Mesenchymal stem cell (in vitro differentiated cells and primary cell): Measurements from ENCODE around the gene SRD5A3.
A peak's percentile ranks its signal among the peaks of the same experiment; 100 is the strongest.

Experiments used
- DNase-seq: peaks from one replicate; pipeline ENCODE4 v3.0.0-alpha.2; 2013
- H2AFZ ChIP-seq: one replicate; pipeline ENCODE4 v1.6.1; 2013; ENCODE audit warnings: low read depth, mild to moderate bottlenecking, control low read depth, inconsistent platforms, low read length, moderate library complexity
- H2AK5ac ChIP-seq: 2 replicates; pipeline ENCODE4 v1.6.1; 2013; ENCODE audit warnings: low read length, moderate library complexity, mild to moderate bottlenecking, inconsistent platforms; ENCODE audit not compliant: severe bottlenecking
- H2BK120ac ChIP-seq: one replicate; pipeline ENCODE4 v1.6.1; 2013; ENCODE audit warnings: low read depth, mild to moderate bottlenecking, inconsistent platforms, low read length, moderate library complexity
- H2BK12ac ChIP-seq, 2 experiments: one replicate each; pipeline ENCODE4 v1.6.1; 2013; ENCODE audit warnings: inconsistent platforms in 2 of 2, low read length in 2 of 2, mild to moderate bottlenecking in 2 of 2, moderate library complexity in 2 of 2, control low read depth in 1 of 2
- H2BK15ac ChIP-seq: one replicate; pipeline ENCODE4 v1.6.1; 2013; ENCODE audit warnings: mild to moderate bottlenecking, low read depth, inconsistent platforms; ENCODE audit not compliant: poor library complexity, severe bottlenecking
- H2BK5ac ChIP-seq: 2 replicates; pipeline ENCODE4 v1.6.1; 2013; ENCODE audit warnings: low read depth, mild to moderate bottlenecking, low read length, control low read depth, inconsistent platforms; ENCODE audit not compliant: poor library complexity, severe bottlenecking
- H3K14ac ChIP-seq, 2 experiments: one replicate each; pipeline ENCODE4 v1.6.1; 2013; ENCODE audit warnings: inconsistent platforms in 2 of 2, low read length in 2 of 2, control low read depth in 1 of 2, mild to moderate bottlenecking in 1 of 2, moderate library complexity in 1 of 2
- H3K18ac ChIP-seq, 2 experiments: one replicate each; pipeline ENCODE4 v1.6.1; 2013; ENCODE audit warnings: inconsistent platforms in 2 of 2, low read length in 2 of 2, control low read depth in 1 of 2, low read depth in 1 of 2, mild to moderate bottlenecking in 1 of 2
- H3K23ac ChIP-seq, 2 experiments: one replicate each; pipeline ENCODE4 v1.6.1; 2013; ENCODE audit warnings: inconsistent platforms in 2 of 2, low read length in 2 of 2, mild to moderate bottlenecking in 2 of 2, moderate library complexity in 2 of 2, control low read depth in 1 of 2
- H3K27ac ChIP-seq: 2 replicates; pipeline ENCODE4 v1.5.1; 2013; ENCODE audit warnings: mild to moderate bottlenecking, moderate library complexity, low read length, control low read depth, inconsistent platforms; ENCODE audit not compliant: poor library complexity, severe bottlenecking
- H3K27me3 ChIP-seq, 2 experiments: 2 replicates each; pipeline versions ENCODE4 v1.6.1 to v1.7.0; 2013; ENCODE audit warnings: low read length in 2 of 2, mild to moderate bottlenecking in 2 of 2, moderate library complexity in 2 of 2, control low read depth in 1 of 2, inconsistent platforms in 1 of 2; ENCODE audit not compliant: control insufficient read depth in 1 of 2, insufficient read depth in 1 of 2
- H3K36me3 ChIP-seq, 2 experiments: 2 replicates each; pipeline versions ENCODE4 v1.6.1 to v1.7.0; 2013; ENCODE audit warnings: low read length in 2 of 2, control low read depth in 1 of 2, inconsistent platforms in 1 of 2, low read depth in 1 of 2, mild to moderate bottlenecking in 1 of 2; ENCODE audit not compliant: insufficient read depth in 2 of 2, control insufficient read depth in 1 of 2
- H3K4ac ChIP-seq, 2 experiments: one replicate each; pipeline ENCODE4 v1.6.1; 2013; ENCODE audit warnings: inconsistent platforms in 2 of 2, low read length in 2 of 2, mild to moderate bottlenecking in 2 of 2, moderate library complexity in 2 of 2, control low read depth in 1 of 2, low read depth in 1 of 2
- H3K4me1 ChIP-seq: 2 replicates; pipeline ENCODE4 v1.6.1; 2013; ENCODE audit warnings: low read depth, low read length, control low read depth; ENCODE audit not compliant: control insufficient read depth, insufficient read depth
- H3K4me2 ChIP-seq: 2 replicates; pipeline ENCODE4 v1.6.1; 2013; ENCODE audit warnings: low read length, mild to moderate bottlenecking, inconsistent platforms; ENCODE audit not compliant: poor library complexity, severe bottlenecking
- H3K4me3 ChIP-seq, 2 experiments: 2 replicates each; pipeline versions ENCODE4 v1.5.1 to v1.7.0; 2013; ENCODE audit warnings: low read length in 2 of 2, mild to moderate bottlenecking in 2 of 2, control low read depth in 1 of 2, low read depth in 1 of 2; ENCODE audit not compliant: insufficient read depth in 1 of 2
- H3K79me1 ChIP-seq: replicated peaks from 2 replicates; pipeline ENCODE4 v1.6.1; 2013; ENCODE audit warnings: mild to moderate bottlenecking, control low read depth, low read length, inconsistent platforms; ENCODE audit not compliant: poor library complexity, severe bottlenecking
- H3K9ac ChIP-seq: 2 replicates; pipeline ENCODE4 v1.7.0; 2013; ENCODE audit warnings: mild to moderate bottlenecking, low read length, moderate library complexity
- H3K9me3 ChIP-seq: 2 replicates; pipeline ENCODE4 v1.7.0; 2013; ENCODE audit warnings: mild to moderate bottlenecking, low read length; ENCODE audit not compliant: control insufficient read depth
- H4K8ac ChIP-seq: one replicate; pipeline ENCODE4 v1.6.1; 2013; ENCODE audit warnings: inconsistent platforms, mild to moderate bottlenecking, low read length, moderate library complexity
- H4K91ac ChIP-seq: one replicate; pipeline ENCODE4 v1.6.1; 2013; ENCODE audit warnings: mild to moderate bottlenecking, low read length, inconsistent platforms
- WGBS: methylation state at CpG from one replicate; pipeline ENCODE4 v1.1.7; 2013; ENCODE audit warnings: mixed read lengths; 5-methylcytosine and 5-hydroxymethylcytosine counted together

The SRD5A3 gene

DNA sequence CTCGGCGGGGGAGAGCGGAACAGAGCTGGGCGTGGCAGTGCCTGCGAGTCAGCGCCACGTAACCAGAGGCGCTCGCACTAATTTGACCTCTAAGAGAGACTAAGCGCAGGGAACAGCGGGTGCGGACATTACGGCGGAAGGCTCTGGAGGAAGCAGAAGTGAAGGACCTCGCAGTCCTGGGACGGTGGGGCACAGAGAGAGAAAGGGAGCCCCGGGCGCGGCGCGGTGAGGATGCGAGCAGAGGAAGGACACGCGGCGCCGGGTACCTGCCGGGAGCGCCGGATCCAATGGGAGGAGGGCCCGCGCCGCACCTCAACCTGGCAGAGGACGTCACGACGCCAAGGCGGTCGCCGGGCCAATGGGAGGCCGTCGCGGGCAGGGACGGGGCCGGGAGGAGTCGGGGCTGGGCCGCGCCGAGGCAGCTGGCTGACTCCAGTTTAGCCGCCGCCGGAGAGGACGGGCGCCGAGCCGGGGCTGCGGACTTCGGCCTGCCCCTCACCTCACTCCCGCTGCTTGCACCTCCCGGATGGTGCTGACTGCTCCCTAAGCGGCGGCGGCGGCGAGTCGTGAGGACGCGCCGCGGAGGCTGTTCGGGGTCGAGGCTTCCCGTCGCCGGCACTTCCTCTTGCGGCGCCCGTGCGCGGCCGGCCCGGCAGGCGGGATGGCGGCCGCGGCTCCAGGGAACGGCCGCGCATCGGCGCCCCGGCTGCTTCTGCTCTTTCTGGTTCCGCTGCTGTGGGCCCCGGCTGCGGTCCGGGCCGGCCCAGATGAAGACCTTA is 49.7 kb downstream of the SRD5A3 start, which contains the start of gene TMEM165:
Gene TMEM165 (plus strand): TSS at position 429 of the 779 bp plus-strand sequence. CDS start 233 bp downstream, at position 662.
- H3K36me3 ChIP-seq, result peaks cover 0 to 13% of the 10 kb centered on the region in 2 experiments
- under 1% methylated on average over 76 of the region's 95 CpGs for WGBS
- peak within 1 kb of the TSS; percentile 96 for H4K8ac ChIP-seq

DNA sequence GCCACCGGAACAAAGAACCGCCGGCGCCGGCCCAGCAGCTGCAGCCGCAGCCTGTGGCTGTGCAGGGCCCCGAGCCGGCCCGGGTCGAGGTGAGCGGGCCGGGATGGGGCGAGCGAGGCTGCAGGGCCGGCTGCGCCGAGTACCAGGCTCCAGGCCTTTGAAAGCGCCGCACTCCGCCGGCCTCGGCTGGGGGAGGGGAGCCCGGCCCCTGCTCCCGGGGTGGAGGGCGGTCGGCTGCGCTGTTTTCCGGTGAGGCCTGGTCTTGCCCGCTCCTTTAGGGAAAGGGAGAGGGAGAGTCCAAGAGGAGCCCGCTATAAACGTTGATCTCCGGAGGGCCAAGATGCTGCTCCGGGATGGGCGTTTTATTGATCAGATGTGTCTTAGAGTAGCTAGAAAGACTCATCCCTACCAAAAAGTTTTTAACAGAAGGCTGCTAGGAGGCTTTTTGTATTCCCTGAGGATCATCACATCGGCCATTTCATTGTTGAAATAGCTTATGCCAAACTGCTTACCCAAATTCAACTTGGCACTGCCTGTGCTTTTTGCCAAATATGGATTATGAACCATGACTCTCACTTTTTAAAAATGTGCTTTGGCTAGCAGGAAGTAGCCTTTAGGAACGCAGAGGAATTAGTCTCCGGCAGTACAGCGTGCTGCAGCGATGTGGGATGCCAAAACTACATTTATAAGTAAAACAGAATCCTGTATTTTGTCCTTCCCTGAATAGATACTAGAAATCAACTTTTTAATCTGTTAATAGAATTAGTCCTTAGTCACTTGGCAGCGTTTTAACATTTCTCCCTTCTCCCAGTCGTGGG is 50.5 kb downstream of the SRD5A3 start:
- peak overlapping the region; percentile 96 for H3K9ac ChIP-seq
- peaks cover 2% of the 10 kb centered on the region for H3K4me1 ChIP-seq
- WGBS, result under 1% methylated on average over 31 of the region's 41 CpGs
- H3K79me1 ChIP-seq, result peaks cover 1% of the 10 kb centered on the region
- H3K4me3 ChIP-seq, result peak overlapping the region; percentile 80 to 99
- H3K14ac ChIP-seq, result peak overlapping the region; percentile 57 to 98
- DNase-seq, result peak; percentile 59
- peak overlapping the region in 1 of 2 experiments; percentile 96 for H3K23ac ChIP-seq
- H2BK12ac ChIP-seq, result peak overlapping the region in 1 of 2 experiments; percentile 16
- peak overlapping the region; percentile 67 for H2BK15ac ChIP-seq
- peaks cover 0 to 20% of the 10 kb centered on the region in 2 experiments for H3K36me3 ChIP-seq
- H3K27ac ChIP-seq, result peak overlapping the region; percentile 92
- no peak overlapping the region for H2AK5ac ChIP-seq
- peak overlapping the region; percentile 86 for H2AFZ ChIP-seq
- H3K27me3 ChIP-seq, result no peaks in the 10 kb centered on the region
- H3K18ac ChIP-seq, result peak overlapping the region; percentile 98 to 100
- H4K8ac ChIP-seq, result peak overlapping the region; percentile 96
- peak overlapping the region; percentile 73 for H2BK120ac ChIP-seq
- no peaks in the 10 kb centered on the region for H3K9me3 ChIP-seq
- H2BK5ac ChIP-seq, result peak overlapping the region; percentile 97
- H4K91ac ChIP-seq, result peak overlapping the region; percentile 97
- peak overlapping the region; percentile 99 for H3K4ac ChIP-seq
- peak overlapping the region; percentile 90 for H3K4me2 ChIP-seq

More for the DNA sequence above, 49.7 kb downstream of the SRD5A3 start, which contains the start of gene TMEM165:
- H4K91ac ChIP-seq, result peak within 1 kb of the TSS; percentile 97
- peak; percentile 89 for DNase-seq
- peak within 1 kb of the TSS; percentile 92 for H3K27ac ChIP-seq
- H3K9ac ChIP-seq, result peak within 1 kb of the TSS; percentile 96
- H3K18ac ChIP-seq, result peak within 1 kb of the TSS; percentile 98 to 100
- H3K4me3 ChIP-seq, result peak within 1 kb of the TSS; percentile 80 to 99
- H3K4ac ChIP-seq, result peak within 1 kb of the TSS; percentile 99
- H2BK5ac ChIP-seq, result peak within 1 kb of the TSS; percentile 97
- no peaks in the 10 kb centered on the region for H3K9me3 ChIP-seq
- no peaks in the 10 kb centered on the region for H3K27me3 ChIP-seq
- H2AFZ ChIP-seq, result peak within 1 kb of the TSS; percentile 86
- H3K14ac ChIP-seq, result peak within 1 kb of the TSS; percentile 57 to 98
- peak within 1 kb of the TSS; percentile 73 for H2BK120ac ChIP-seq
- no peak within 1 kb of the TSS for H2AK5ac ChIP-seq
- peaks cover 1% of the 10 kb centered on the region for H3K79me1 ChIP-seq
- H3K23ac ChIP-seq, result peak within 1 kb of the TSS; percentile 60 to 96
- H3K4me1 ChIP-seq, result peaks cover 2% of the 10 kb centered on the region
- H2BK15ac ChIP-seq, result peak within 1 kb of the TSS; percentile 67
- H2BK12ac ChIP-seq, result peak within 1 kb of the TSS in 1 of 2 experiments; percentile 16
- H3K4me2 ChIP-seq, result peak within 1 kb of the TSS; percentile 90

DNA sequence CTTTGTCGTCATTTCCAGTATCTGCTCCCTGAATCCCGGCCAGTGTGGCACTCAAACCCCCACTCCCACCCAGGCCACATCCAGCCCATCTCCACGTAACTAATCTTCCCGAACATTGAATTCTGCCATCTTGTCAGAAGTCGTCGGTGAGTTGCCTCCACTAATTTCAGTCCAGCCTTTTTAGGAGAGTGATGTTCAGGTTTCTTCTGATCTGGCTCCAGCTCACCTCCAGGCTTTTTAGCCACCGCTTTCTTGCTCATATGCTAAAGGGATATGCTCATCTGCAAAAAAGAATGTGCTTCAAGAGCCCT is 51.0 kb downstream of the SRD5A3 start:
- Histone ChIP-seq H3K23ac (no peak overlapping the region), H3K4ac (peak overlapping the region in 1 of 2 experiments; percentile 61), H2BK120ac (no peak overlapping the region), H3K4me1 (peaks cover 2% of the 10 kb centered on the region), H3K18ac (peak overlapping the region; percentile 79 to 82), H2AFZ (peak overlapping the region; percentile 63), H3K9ac (peak overlapping the region; percentile 96), H2BK15ac (no peak overlapping the region), H3K4me2 (peak overlapping the region; percentile 90), H3K27me3 (no peaks in the 10 kb centered on the region), H3K27ac (peak overlapping the region; percentile 92), H3K4me3 (peak overlapping the region; percentile 61 to 80), H3K79me1 (peaks cover 1% of the 10 kb centered on the region), H3K14ac (peak overlapping the region in 1 of 2 experiments; percentile 89), H2BK5ac (peak overlapping the region; percentile 44), H2AK5ac (peak overlapping the region; percentile 80), H3K36me3 (peaks cover 0 to 22% of the 10 kb centered on the region in 2 experiments), H3K9me3 (no peaks in the 10 kb centered on the region), H4K8ac (no peak overlapping the region), H4K91ac (no peak overlapping the region), H2BK12ac (no peak overlapping the region)
- 2% methylated on average over 7 of the region's 7 CpGs for WGBS
- DNase-seq, result peak; percentile 55
